AG04450 (cell line): ENCODE data around the gene FBXO17. TPM values are rescaled to one million over a fixed set of nuclear protein-coding genes. Genes with fewer than 3 reads are reported as not detected.

ENCODE experiments used
- CTCF ChIA-PET: fragments of 300-600, 350-600 bp; formaldehyde crosslinking; extraction: SDS; loops from one replicate; lab custom pipeline; 2022; ENCODE audit warnings: antibody characterized with exemption, inconsistent platforms; lab: Charles Lee
- POLR2A ChIA-PET: fragments of 350-600 bp; formaldehyde crosslinking; extraction: SDS; loops from one replicate; lab custom pipeline; 2021; ENCODE audit warnings: antibody characterized with exemption, inconsistent platforms; lab: Yijun Ruan, JAX
- DNase-seq: peaks from one replicate; pipeline ENCODE4 v3.0.0-alpha.2; 2011; ENCODE audit warnings: low read depth, low spot score
- H3K27ac ChIP-seq: one replicate; pipeline ENCODE4 v1.5.1; 2012; ENCODE audit warnings: low read depth, low read length, control low read depth
- H3K27me3 ChIP-seq: one replicate; pipeline ENCODE4 v1.6.0; 2012; ENCODE audit warnings: low read length; ENCODE audit not compliant: control insufficient read depth, insufficient read depth
- H3K4me3 ChIP-seq: 2 replicates; pipeline ENCODE4 v1.5.1; 2011; ENCODE audit warnings: mild to moderate bottlenecking, low read depth, low read length, control low read depth
- H3K9me3 ChIP-seq: 2 replicates; pipeline ENCODE4 v1.5.1; 2012; ENCODE audit warnings: low read length; ENCODE audit not compliant: control insufficient read depth, insufficient read depth
- CTCF ChIP-seq: IDR thresholded peaks from 2 replicates; pipeline ENCODE4 v1.5.1; 2011; ENCODE audit warnings: low read depth, low read length, control low read depth, inconsistent platforms
- polyA plus RNA-seq: library from polyadenylated mRNA; depleted of rRNA; stranded (reverse); fragments of >200 nt; gene quantifications from 2 replicates; pipeline ENCODE4 v1.2.3, GENCODE V29; 2011

The FBXO17 gene
- polyA plus RNA-seq, 1 experiment, result 10.8 TPM

DNA sequence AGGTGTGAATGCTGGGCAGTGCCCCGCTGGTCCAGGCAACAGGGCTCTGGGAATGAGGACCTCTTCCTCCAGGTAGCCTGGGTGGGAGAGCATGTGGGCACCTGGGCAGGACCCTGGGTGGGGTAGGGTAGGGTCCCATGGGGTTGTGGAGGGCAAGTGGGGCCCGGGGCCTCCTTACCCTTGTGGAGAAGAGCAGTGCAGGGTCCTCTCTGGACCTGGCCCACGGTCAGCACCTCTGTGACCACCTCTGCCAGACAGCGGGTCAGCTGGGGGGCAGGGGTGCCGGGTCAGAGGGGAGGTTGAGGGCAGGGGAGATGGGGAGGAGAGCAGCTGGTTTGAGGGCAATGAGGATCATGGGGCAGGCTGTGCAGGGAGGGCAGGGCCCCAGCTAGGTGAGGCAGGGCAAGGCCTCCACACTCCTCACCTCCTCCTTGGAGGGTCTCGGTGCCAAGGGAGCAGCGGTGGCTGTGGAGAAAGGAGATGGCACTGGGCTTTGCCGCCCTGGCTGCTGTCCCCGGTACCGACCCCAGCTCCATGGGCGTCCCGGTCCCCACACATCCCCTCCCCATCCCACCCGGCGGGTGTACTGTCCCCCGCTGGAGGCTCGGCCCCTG, 64.0 kb downstream of the FBXO17 start:
- TF ChIP-seq CTCF, result no peak
- ChIA-PET POLR2A (interaction anchor here (0.6 to 1.4 kb wide), 2 partner anchors 20 to 62 kb away, joined by 3 to 5 read pairs; no protein-coding TSS in a partner anchor), CTCF (interaction anchor here (1.1 kb wide), 1 partner anchor 24 kb away, joined by 5 read pairs; no protein-coding TSS in a partner anchor)
- H3K4me3 ChIP-seq, result no peak overlapping the region
- H3K27me3 ChIP-seq, result peaks cover 10% of the 10 kb centered on the region
- no peak overlapping the region for H3K27ac ChIP-seq
- peaks cover 12% of the 10 kb centered on the region for H3K9me3 ChIP-seq
- no peak for DNase-seq

DNA sequence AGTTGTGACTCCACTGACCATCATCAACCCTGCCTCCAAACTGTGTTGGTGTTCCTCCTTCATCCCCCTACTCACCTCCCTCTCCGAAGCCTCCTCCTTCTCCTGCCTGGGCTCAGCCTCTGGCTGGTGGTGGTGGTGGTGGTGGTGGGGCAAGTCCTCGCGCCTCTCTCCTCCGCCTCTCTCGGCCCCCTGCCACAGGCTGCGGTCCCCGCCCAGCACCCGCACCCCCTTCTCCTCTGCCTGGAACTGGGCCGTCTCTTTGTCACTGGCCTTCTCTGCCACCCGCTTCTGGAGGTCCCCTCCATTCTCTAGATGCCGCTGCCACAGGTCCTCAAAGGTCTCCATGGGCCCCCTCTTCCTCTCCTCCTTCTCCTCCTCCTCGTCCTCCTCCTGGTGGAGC, 65.1 kb downstream of the FBXO17 start:
- H3K27ac ChIP-seq, result no peak overlapping the region
- peaks cover 12% of the 10 kb centered on the region for H3K9me3 ChIP-seq
- POLR2A ChIA-PET, result no interaction called here
- no peak for DNase-seq
- CTCF ChIA-PET, result no interaction called here
- no peak for TF ChIP-seq CTCF
- H3K4me3 ChIP-seq, result no peak overlapping the region
- H3K27me3 ChIP-seq, result peaks cover 10% of the 10 kb centered on the region

GRCh38 chr19:38908911-38909310, 66.6 kb downstream of the FBXO17 start:
- TF ChIP-seq CTCF, result no peak
- Histone ChIP-seq H3K4me3 (no peak overlapping the region), H3K27me3 (peaks cover 10% of the 10 kb centered on the region), H3K9me3 (peaks cover 12% of the 10 kb centered on the region), H3K27ac (no peak overlapping the region)
- ChIA-PET CTCF (no interaction called here), POLR2A (no interaction called here)
- no peak for DNase-seq

GRCh38 chr19:38907670-38908069, 67.9 kb downstream of the FBXO17 start:
- no peak for TF ChIP-seq CTCF
- POLR2A ChIA-PET, result no interaction called here

DNA sequence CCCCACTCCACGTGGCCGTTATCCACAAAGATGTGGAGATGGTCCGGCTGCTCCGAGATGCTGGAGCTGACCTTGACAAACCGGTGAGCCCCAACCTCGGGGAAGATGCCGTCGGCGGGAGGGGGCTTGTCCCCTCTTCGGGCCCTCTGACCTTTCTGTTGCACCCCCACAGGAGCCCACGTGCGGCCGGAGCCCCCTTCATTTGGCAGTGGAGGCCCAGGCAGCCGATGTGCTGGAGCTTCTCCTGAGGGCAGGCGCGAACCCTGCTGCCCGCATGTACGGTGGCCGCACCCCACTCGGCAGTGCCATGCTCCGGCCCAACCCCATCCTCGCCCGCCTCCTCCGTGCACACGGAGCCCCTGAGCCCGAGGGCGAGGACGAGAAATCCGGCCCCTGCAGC, 68.3 kb downstream of the FBXO17 start:
- POLR2A ChIA-PET, result no interaction called here
- H3K9me3 ChIP-seq, result peaks cover 12% of the 10 kb centered on the region

More at GRCh38 chr19:38907670-38908069, 67.9 kb downstream of the FBXO17 start:
- CTCF ChIA-PET, result interaction anchor here (2.4 kb wide), 1 partner anchor 23 kb away, joined by 8 read pairs; the partner anchor contains the start of genes MRPS12 and SARS2
- DNase-seq, result no peak
- H3K27ac ChIP-seq, result no peak overlapping the region
- peaks cover 10% of the 10 kb centered on the region for H3K27me3 ChIP-seq
- peaks cover 12% of the 10 kb centered on the region for H3K9me3 ChIP-seq
- H3K4me3 ChIP-seq, result no peak overlapping the region

More for the DNA sequence above, 68.3 kb downstream of the FBXO17 start:
- Histone ChIP-seq H3K27me3 (peaks cover 10% of the 10 kb centered on the region), H3K27ac (no peak overlapping the region), H3K4me3 (no peak overlapping the region)
- CTCF ChIA-PET, result interaction anchor here (2.4 kb wide), 1 partner anchor 24 kb away, joined by 8 read pairs; the partner anchor contains the start of genes MRPS12 and SARS2
- no peak for TF ChIP-seq CTCF
- DNase-seq, result no peak
